Amygdala (tissue), 56 donors: ENCODE measurements around the gene ARHGAP20.
"Not testable (repeated sequence)": the region's sequence is repeated elsewhere in the genome, so short reads cannot be mapped to it uniquely, and the experiment has no call there.

Experiments
- DNase-seq, 56 donors: peaks; one replicate each; lab custom pipeline; 2025; lab: John Stamatoyannopoulos, UW

The ARHGAP20 gene

GRCh38 chr11:110716361-110716760 is 4.1 kb upstream of the ARHGAP20 start:
- no peak for DNase-seq

- no peak for DNase-seq
These were observed 3.3 kb upstream of the ARHGAP20 start for GRCh38 chr11:110715541-110715940.

DNA sequence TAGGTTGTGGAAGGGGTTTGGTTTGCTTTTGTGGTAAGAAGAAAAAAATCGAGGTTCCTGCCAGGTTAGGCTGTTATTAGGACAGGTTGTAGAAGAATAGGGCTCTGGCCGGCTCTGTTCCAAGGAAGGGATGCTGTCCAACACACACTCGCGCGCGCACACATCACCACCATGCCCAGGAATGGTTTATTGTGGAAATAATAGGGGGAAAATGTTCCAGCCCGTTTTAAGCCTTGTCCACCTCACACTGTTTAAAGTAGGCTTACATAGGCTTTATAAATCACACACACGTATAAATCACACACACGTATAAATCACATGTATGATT is 1.2 kb upstream of the ARHGAP20 start:
- peak in 4 of 56 donors; percentile 10 to 27 (median 20) for DNase-seq

- peak in 36 of 56 donors; percentile 9 to 76 (median 50) for DNase-seq
These were observed 617 bp upstream of the ARHGAP20 start for GRCh38 chr11:110712659-110713448.

DNA sequence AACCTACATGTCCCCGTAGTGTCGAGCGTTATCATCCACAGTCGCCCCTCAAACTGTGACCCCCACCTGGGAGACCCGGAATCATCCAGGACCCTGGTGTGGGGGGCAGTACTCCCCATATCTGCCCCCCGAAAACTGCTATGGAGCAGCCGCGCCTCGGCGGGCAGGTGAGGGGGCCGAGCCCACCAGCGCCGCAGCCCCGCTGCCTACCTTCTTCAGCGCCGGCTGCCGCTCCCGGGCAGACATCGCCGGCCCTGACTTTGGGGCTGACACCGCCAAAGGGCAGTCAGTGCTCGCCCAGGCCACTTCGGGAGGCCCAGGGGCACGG is 825 bp downstream of the ARHGAP20 start:
- no peak for DNase-seq

- peak in 20 of 56 donors; percentile 5 to 39 (median 11) for DNase-seq
These were observed 1.4 kb downstream of the ARHGAP20 start for GRCh38 chr11:110710628-110711381.

GRCh38 chr11:110704210-110704864 is 7.9 kb downstream of the ARHGAP20 start:
- no peak for DNase-seq

DNA sequence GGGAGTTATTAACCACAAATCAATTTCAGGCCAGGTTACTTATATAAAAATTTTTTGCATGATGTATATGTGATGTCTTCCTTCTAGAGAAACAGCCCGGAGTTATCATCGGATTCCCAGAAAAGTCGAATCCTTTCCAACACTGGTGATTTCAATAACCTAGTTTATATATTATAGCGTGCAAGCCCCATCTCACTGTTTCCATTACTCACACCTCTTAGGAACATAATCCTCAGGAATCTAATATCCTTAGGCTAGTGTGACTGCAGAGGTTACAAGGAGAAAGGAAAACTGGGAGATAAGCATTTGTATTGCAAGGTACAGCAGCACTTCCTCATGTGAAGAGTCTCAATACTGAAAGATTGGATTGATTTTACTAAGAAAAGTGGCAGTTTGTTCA is 20.3 kb downstream of the ARHGAP20 start:
- no peak for DNase-seq

- DNase-seq = no peak
These were observed 22.9 kb downstream of the ARHGAP20 start for GRCh38 chr11:110689306-110689705.

DNA sequence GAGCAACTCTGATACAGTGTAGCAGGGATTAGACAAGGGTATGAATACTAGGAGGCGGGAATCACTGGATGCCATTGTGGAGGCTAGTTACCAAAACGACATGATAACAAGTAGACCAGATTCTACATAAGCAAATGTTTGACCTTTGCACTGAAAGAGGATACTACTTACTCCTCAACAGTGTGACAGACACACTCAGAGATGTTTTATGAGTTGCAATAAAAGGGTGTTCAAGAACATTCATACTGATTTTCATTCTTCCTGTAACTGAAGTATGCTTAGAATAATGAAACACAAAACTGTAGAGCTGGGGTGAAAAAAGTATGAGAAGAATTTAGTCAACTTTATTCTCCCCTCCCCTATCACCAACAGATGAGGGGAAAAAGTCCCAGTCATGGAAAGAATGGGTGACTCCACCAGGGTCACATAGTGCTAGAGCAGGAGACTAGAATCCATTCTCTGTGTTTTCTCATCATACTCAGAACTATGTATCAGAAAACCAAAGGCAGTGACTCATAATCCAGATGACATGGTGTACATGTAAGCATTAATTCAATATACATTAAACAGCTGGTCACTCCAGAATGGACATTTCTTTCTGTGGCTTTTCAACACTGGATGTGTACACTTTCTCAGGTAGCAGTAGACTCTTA is 32.8 kb downstream of the ARHGAP20 start:
- DNase-seq = no peak

DNA sequence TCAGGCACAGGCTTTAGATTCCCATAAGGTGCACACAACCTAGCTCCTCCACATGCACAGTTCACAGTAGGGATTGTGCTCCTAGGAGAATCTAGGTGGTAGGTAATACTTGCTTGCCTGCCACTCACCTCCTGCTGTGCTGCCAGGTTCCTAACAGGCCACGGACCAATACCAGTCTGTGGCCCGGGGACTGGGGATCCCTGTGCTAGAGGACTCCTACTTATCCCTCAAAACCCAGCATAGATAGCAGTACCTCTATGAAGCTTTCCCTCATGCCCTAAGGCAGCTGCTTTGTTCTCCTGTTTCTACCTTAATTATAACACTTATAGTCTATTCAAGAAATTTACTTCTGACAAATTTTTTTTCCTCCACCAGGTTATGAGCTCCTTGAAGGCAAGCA is 36.7 kb downstream of the ARHGAP20 start:
- DNase-seq = no peak

DNA sequence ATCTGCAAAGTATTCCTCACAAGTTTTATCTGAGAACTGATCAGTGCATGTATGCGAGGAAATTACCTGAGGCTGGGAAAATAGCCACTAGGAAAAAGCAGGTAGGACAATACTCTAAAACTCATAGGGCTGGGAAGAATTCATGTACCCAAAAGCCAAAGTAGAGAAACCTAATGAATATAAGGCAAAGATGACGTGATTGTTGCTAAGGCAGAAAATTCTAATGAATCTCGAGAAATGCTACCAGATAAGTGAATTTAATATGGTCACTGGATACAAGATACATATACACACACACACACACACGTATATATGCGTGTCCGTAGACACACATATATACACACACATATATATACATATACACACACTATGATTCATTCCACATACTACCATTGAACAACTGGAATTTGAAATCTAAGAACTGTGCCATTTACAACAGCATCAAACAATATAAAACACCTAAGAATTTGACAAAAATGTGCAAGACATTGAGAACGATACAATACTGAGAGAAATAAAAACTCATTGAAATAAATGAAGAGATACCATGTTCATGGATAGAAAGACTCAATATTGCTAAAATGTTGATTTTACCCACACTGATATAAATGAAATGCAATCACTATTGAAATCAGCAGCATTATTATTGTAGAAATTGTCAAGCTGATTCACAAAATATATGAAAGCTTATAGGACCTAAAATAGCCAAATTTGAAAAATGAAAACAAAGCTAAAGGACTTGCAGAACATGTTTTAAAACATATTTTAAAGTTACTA is 46.4 kb downstream of the ARHGAP20 start:
- DNase-seq = no peak

- no peak for DNase-seq
These were observed 56.3 kb downstream of the ARHGAP20 start for GRCh38 chr11:110655967-110656366.

GRCh38 chr11:110654456-110654855 is 57.8 kb downstream of the ARHGAP20 start:
- DNase-seq = no peak

GRCh38 chr11:110645253-110645652 is 67.0 kb downstream of the ARHGAP20 start:
- no peak for DNase-seq

DNA sequence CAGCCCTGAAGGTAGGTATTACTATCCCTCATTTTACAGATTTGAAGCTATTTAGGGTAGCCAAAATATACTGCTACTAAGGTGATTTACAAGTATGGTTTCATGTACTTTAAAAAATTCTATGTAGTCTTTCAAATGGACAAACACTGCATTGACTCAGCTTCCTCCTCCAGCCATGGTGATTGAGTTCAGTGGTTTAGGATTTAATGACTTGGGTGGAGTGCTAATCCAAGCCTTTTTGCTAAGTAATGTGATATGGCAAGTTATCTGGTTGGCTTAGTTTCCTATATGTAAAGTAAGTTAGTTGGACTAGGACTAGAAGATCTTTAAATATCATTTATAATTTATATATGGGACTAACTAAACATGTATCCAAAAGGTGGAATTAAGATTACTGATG is 77.9 kb downstream of the ARHGAP20 start:
- no peak for DNase-seq

GRCh38 chr11:110631551-110631950 is 80.7 kb downstream of the ARHGAP20 start:
- DNase-seq = no peak

DNA sequence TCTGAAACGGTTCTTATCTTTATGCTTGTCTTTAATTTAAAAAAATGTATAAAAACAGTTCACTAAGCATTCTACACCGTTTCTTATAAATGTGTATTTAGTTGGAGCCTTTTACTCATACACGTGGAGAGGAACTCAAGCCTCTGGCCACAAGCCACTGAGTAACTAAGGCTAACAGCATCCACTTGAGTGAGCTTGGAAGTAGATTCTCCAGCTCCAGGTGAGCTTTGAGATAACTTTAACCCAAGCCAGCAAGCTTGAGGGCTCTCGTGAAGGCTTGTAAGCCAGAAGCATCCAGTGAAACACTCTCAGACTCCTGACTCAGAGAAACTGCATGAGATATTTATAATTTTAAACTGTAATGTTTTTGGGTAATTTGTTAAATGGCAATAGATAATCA is 82.6 kb downstream of the ARHGAP20 start:
- no peak for DNase-seq

GRCh38 chr11:110621826-110622225 is 90.4 kb downstream of the ARHGAP20 start:
- no peak for DNase-seq

DNA sequence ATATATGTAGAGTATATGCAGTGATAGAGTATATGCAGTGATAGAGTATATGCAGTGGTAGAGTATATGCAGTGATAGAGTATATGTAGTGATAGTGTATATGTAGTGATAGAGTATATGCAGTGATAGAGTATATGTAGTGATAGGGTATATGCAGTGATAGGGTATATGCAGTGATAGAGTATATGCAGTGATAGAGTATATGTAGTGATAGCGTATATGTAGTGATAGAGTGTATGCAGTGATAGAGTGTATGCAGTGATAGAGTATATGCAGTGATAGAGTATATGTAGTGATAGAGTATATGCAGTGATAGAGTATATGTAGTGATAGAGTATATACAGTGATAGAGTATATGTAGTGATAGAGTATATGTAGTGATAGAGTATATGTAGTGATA is 92.9 kb downstream of the ARHGAP20 start:
- not testable (repeated sequence) for DNase-seq
